ENCODE data around the gene ZSCAN26.

Gene ZSCAN26

GRCh38 chr6:28254121-28254519 is 12.8 kb upstream of the ZSCAN26 start:
- Histone ChIP-seq H3K27me3 (ENCODE audit: control insufficient read depth in 2 of 2, insufficient read depth in 2 of 2, low read length in 2 of 2) (peaks cover 0 to 2% of the 10 kb centered on the region in 2 donors), H3K4me3 (ENCODE audit: low read length in 2 of 2) (no peak overlapping the region), H3K27ac (ENCODE audit: low read depth in 2 of 2, low read length in 2 of 2) (no peak overlapping the region), H3K4me1 (ENCODE audit: control insufficient read depth in 2 of 2, insufficient read depth in 2 of 2, low read length in 2 of 2) (peaks cover 3 to 11% of the 10 kb centered on the region in 2 donors), H3K9ac (ENCODE audit: low read depth in 1 of 2, low read length in 2 of 2) (no peak overlapping the region), H3K9me3 (ENCODE audit: control insufficient read depth in 2 of 2, low read length in 2 of 2) (no peaks in the 10 kb centered on the region), H3K36me3 (ENCODE audit: control insufficient read depth in 2 of 2, insufficient read depth in 2 of 2, low read length in 2 of 2) (no peaks in the 10 kb centered on the region)

- Histone ChIP-seq H3K27me3 (ENCODE audit: control insufficient read depth in 2 of 2, insufficient read depth in 2 of 2, low read length in 2 of 2) (peaks cover 0 to 2% of the 10 kb centered on the region in 2 donors), H3K9ac (ENCODE audit: low read depth in 1 of 2, low read length in 2 of 2) (no peak overlapping the region), H3K27ac (ENCODE audit: low read depth in 2 of 2, low read length in 2 of 2) (no peak overlapping the region), H3K4me1 (ENCODE audit: control insufficient read depth in 2 of 2, insufficient read depth in 2 of 2, low read length in 2 of 2) (peaks cover 3 to 6% of the 10 kb centered on the region in 2 donors), H3K4me3 (ENCODE audit: low read length in 2 of 2) (no peak overlapping the region), H3K36me3 (ENCODE audit: control insufficient read depth in 2 of 2, insufficient read depth in 2 of 2, low read length in 2 of 2) (no peaks in the 10 kb centered on the region), H3K9me3 (ENCODE audit: control insufficient read depth in 2 of 2, low read length in 2 of 2) (no peaks in the 10 kb centered on the region)
Measured at GRCh38 chr6:28257042-28257441, 9.9 kb upstream of the ZSCAN26 start.

GRCh38 chr6:28258877-28259777 is 7.8 kb upstream of the ZSCAN26 start, which contains the start of gene NKAPL:
TSS of gene NKAPL (plus strand) at chr6:28259297. CDS start at chr6:28259372, 75 bp downstream.
- H3K27ac ChIP-seq (ENCODE audit: low read depth in 2 of 2, low read length in 2 of 2) = no peak within 1 kb of the TSS
- H3K9ac ChIP-seq (ENCODE audit: low read depth in 1 of 2, low read length in 2 of 2) = no peak within 1 kb of the TSS
- no peaks in the 10 kb centered on the region for H3K4me1 ChIP-seq (ENCODE audit: control insufficient read depth in 2 of 2, insufficient read depth in 2 of 2, low read length in 2 of 2)
- no peaks in the 10 kb centered on the region for H3K36me3 ChIP-seq (ENCODE audit: control insufficient read depth in 2 of 2, insufficient read depth in 2 of 2, low read length in 2 of 2)
- peaks cover 0 to 2% of the 10 kb centered on the region in 2 donors for H3K27me3 ChIP-seq (ENCODE audit: control insufficient read depth in 2 of 2, insufficient read depth in 2 of 2, low read length in 2 of 2)
- H3K4me3 ChIP-seq (ENCODE audit: low read length in 2 of 2) = peak within 1 kb of the TSS; percentile 49 to 71
- H3K9me3 ChIP-seq (ENCODE audit: control insufficient read depth in 2 of 2, low read length in 2 of 2) = no peaks in the 10 kb centered on the region

GRCh38 chr6:28263922-28264321 is 3.0 kb upstream of the ZSCAN26 start:
- Histone ChIP-seq H3K4me3 (ENCODE audit: low read length in 2 of 2) (no peak overlapping the region), H3K9ac (ENCODE audit: low read depth in 1 of 2, low read length in 2 of 2) (no peak overlapping the region), H3K27ac (ENCODE audit: low read depth in 2 of 2, low read length in 2 of 2) (no peak overlapping the region)

GRCh38 chr6:28264834-28265401 is 2.0 kb upstream of the ZSCAN26 start:
- peaks cover 0 to 9% of the 10 kb centered on the region in 2 donors for H3K4me1 ChIP-seq (ENCODE audit: control insufficient read depth in 2 of 2, insufficient read depth in 2 of 2, low read length in 2 of 2)
- no peaks in the 10 kb centered on the region for H3K27me3 ChIP-seq (ENCODE audit: control insufficient read depth in 2 of 2, insufficient read depth in 2 of 2, low read length in 2 of 2)
- H3K36me3 ChIP-seq (ENCODE audit: control insufficient read depth in 2 of 2, insufficient read depth in 2 of 2, low read length in 2 of 2) = no peaks in the 10 kb centered on the region
- no peak overlapping the region for H3K4me3 ChIP-seq (ENCODE audit: low read length in 2 of 2)
- H3K9ac ChIP-seq (ENCODE audit: low read depth in 1 of 2, low read length in 2 of 2) = no peak overlapping the region
- H3K9me3 ChIP-seq (ENCODE audit: control insufficient read depth in 2 of 2, low read length in 2 of 2) = no peaks in the 10 kb centered on the region
- H3K27ac ChIP-seq (ENCODE audit: low read depth in 2 of 2, low read length in 2 of 2) = no peak overlapping the region

More at GRCh38 chr6:28263922-28264321, 3.0 kb upstream of the ZSCAN26 start:
- no peaks in the 10 kb centered on the region for H3K9me3 ChIP-seq (ENCODE audit: control insufficient read depth in 2 of 2, low read length in 2 of 2)
- no peaks in the 10 kb centered on the region for H3K36me3 ChIP-seq (ENCODE audit: control insufficient read depth in 2 of 2, insufficient read depth in 2 of 2, low read length in 2 of 2)
- H3K27me3 ChIP-seq (ENCODE audit: control insufficient read depth in 2 of 2, insufficient read depth in 2 of 2, low read length in 2 of 2) = peaks cover 0 to under 1% of the 10 kb centered on the region in 2 donors
- H3K4me1 ChIP-seq (ENCODE audit: control insufficient read depth in 2 of 2, insufficient read depth in 2 of 2, low read length in 2 of 2) = peaks cover 0 to 9% of the 10 kb centered on the region in 2 donors

GRCh38 chr6:28266563-28266961 is 381 bp upstream of the ZSCAN26 start:
- Histone ChIP-seq H3K9ac (ENCODE audit: low read depth in 1 of 2, low read length in 2 of 2) (peak overlapping the region; percentile 87 to 88), H3K27ac (ENCODE audit: low read depth in 2 of 2, low read length in 2 of 2) (peak overlapping the region; percentile 73 to 80), H3K27me3 (ENCODE audit: control insufficient read depth in 2 of 2, insufficient read depth in 2 of 2, low read length in 2 of 2) (no peaks in the 10 kb centered on the region), H3K9me3 (ENCODE audit: control insufficient read depth in 2 of 2, low read length in 2 of 2) (no peaks in the 10 kb centered on the region), H3K4me3 (ENCODE audit: low read length in 2 of 2) (peak overlapping the region; percentile 81 to 93), H3K36me3 (ENCODE audit: control insufficient read depth in 2 of 2, insufficient read depth in 2 of 2, low read length in 2 of 2) (no peaks in the 10 kb centered on the region), H3K4me1 (ENCODE audit: control insufficient read depth in 2 of 2, insufficient read depth in 2 of 2, low read length in 2 of 2) (peaks cover 0 to 9% of the 10 kb centered on the region in 2 donors)

GRCh38 chr6:28267695-28268059 is 734 bp downstream of the ZSCAN26 start:
- H3K4me3 ChIP-seq (ENCODE audit: low read length in 2 of 2) = peak overlapping the region; percentile 81 to 93
- H3K36me3 ChIP-seq (ENCODE audit: control insufficient read depth in 2 of 2, insufficient read depth in 2 of 2, low read length in 2 of 2) = peaks cover 2 to 10% of the 10 kb centered on the region in 2 donors
- H3K9ac ChIP-seq (ENCODE audit: low read depth in 1 of 2, low read length in 2 of 2) = peak overlapping the region; percentile 87 to 88
- peak overlapping the region in 1 of 2 donors; percentile 80 for H3K27ac ChIP-seq (ENCODE audit: low read depth in 2 of 2, low read length in 2 of 2)
- no peaks in the 10 kb centered on the region for H3K9me3 ChIP-seq (ENCODE audit: control insufficient read depth in 2 of 2, low read length in 2 of 2)
- no peaks in the 10 kb centered on the region for H3K27me3 ChIP-seq (ENCODE audit: control insufficient read depth in 2 of 2, insufficient read depth in 2 of 2, low read length in 2 of 2)
- H3K4me1 ChIP-seq (ENCODE audit: control insufficient read depth in 2 of 2, insufficient read depth in 2 of 2, low read length in 2 of 2) = peaks cover 0 to 9% of the 10 kb centered on the region in 2 donors

GRCh38 chr6:28269492-28269891 is 2.5 kb downstream of the ZSCAN26 start:
- peaks cover 0 to 9% of the 10 kb centered on the region in 2 donors for H3K4me1 ChIP-seq (ENCODE audit: control insufficient read depth in 2 of 2, insufficient read depth in 2 of 2, low read length in 2 of 2)
- H3K27ac ChIP-seq (ENCODE audit: low read depth in 2 of 2, low read length in 2 of 2) = no peak overlapping the region
- no peaks in the 10 kb centered on the region for H3K27me3 ChIP-seq (ENCODE audit: control insufficient read depth in 2 of 2, insufficient read depth in 2 of 2, low read length in 2 of 2)

GRCh38 chr6:28274888-28275287 is 7.9 kb downstream of the ZSCAN26 start:
- Histone ChIP-seq H3K27me3 (ENCODE audit: control insufficient read depth in 2 of 2, insufficient read depth in 2 of 2, low read length in 2 of 2) (no peaks in the 10 kb centered on the region), H3K27ac (ENCODE audit: low read depth in 2 of 2, low read length in 2 of 2) (no peak overlapping the region), H3K9ac (ENCODE audit: low read depth in 1 of 2, low read length in 2 of 2) (no peak overlapping the region), H3K36me3 (ENCODE audit: control insufficient read depth in 2 of 2, insufficient read depth in 2 of 2, low read length in 2 of 2) (peaks cover 30 to 37% of the 10 kb centered on the region in 2 donors), H3K4me3 (ENCODE audit: low read length in 2 of 2) (no peak overlapping the region), H3K9me3 (ENCODE audit: control insufficient read depth in 2 of 2, low read length in 2 of 2) (no peaks in the 10 kb centered on the region), H3K4me1 (ENCODE audit: control insufficient read depth in 2 of 2, insufficient read depth in 2 of 2, low read length in 2 of 2) (no peaks in the 10 kb centered on the region)

More at GRCh38 chr6:28269492-28269891, 2.5 kb downstream of the ZSCAN26 start:
- Histone ChIP-seq H3K9ac (ENCODE audit: low read depth in 1 of 2, low read length in 2 of 2) (no peak overlapping the region), H3K36me3 (ENCODE audit: control insufficient read depth in 2 of 2, insufficient read depth in 2 of 2, low read length in 2 of 2) (peaks cover 10 to 17% of the 10 kb centered on the region in 2 donors), H3K4me3 (ENCODE audit: low read length in 2 of 2) (no peak overlapping the region), H3K9me3 (ENCODE audit: control insufficient read depth in 2 of 2, low read length in 2 of 2) (no peaks in the 10 kb centered on the region)

GRCh38 chr6:28277746-28278145 is 10.8 kb downstream of the ZSCAN26 start:
- Histone ChIP-seq H3K27ac (ENCODE audit: low read depth in 2 of 2, low read length in 2 of 2) (no peak overlapping the region), H3K9ac (ENCODE audit: low read depth in 1 of 2, low read length in 2 of 2) (no peak overlapping the region), H3K4me1 (ENCODE audit: control insufficient read depth in 2 of 2, insufficient read depth in 2 of 2, low read length in 2 of 2) (peaks cover 3 to 4% of the 10 kb centered on the region in 2 donors), H3K36me3 (ENCODE audit: control insufficient read depth in 2 of 2, insufficient read depth in 2 of 2, low read length in 2 of 2) (peaks cover 27% of the 10 kb centered on the region in 2 donors), H3K9me3 (ENCODE audit: control insufficient read depth in 2 of 2, low read length in 2 of 2) (no peaks in the 10 kb centered on the region), H3K27me3 (ENCODE audit: control insufficient read depth in 2 of 2, insufficient read depth in 2 of 2, low read length in 2 of 2) (no peaks in the 10 kb centered on the region), H3K4me3 (ENCODE audit: low read length in 2 of 2) (no peak overlapping the region)
